Stimulated activated naive CD8-positive, alpha-beta T cell treated with anti-CD3 and anti-CD28 coated beads, Interleukin-15, Interleukin-2, amounts not matched to agents 100 U/mL and 50 U/mL, for 24 hours (primary cell): Measurements from ENCODE around the gene C18orf54.
"Not testable (repeated sequence)": the region's sequence is repeated elsewhere in the genome, so short reads cannot be mapped to it uniquely, and the experiment has no call there.

ENCODE experiments used
- ATAC-seq: fragments of 150-1000 bp; cut with Tn5 transposase; one replicate; pipeline ENCODE4 v1.10.0; 2021
- DNase-seq: peaks from one replicate; pipeline ENCODE4 v3.0.0; 2021

C18orf54 gene

DNA sequence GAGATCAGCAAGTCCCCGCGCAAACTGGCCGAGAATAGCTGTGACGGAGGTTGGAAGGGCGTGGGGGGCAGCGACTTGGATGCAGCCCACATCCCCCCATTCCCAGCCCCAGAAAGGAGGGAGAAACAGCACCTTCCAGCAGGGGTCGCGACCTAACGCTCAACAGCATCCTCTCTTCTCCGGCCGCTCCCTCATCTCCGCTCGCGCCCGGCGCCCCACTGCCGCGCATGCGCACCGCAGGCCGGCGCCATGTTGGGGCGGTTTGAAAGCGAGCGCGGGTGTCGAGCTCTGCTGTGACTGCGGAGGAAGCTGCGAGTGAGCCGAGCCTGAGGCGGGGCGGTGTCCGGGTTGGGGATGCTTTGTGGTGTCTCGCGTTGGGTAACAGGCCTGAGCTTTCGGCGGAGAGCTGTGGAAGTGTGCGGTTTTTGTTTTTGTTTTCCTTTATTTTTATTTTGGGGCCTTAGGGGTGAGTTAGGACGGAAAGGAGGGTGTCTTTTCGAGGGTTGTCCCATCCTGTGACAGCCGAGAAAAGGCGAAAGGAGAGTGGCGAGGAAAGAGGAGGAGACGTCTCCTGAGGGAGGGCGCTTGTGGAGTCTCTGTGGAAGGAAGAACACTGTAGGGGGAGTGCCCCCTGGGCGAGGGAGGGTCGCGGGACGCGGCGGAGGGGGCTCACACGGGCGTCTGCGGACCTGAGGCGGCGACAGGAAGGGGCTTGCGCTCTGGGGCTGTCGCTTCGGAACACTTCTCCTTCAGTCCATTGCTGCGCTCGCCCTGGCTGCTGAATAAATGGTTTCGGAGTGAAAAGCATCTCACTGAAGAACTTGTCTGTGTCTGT lies at the start of gene C18orf54, which contains the start of gene STARD6:
Gene C18orf54, plus strand, starts transcription at position 247 of the 835 bp plus-strand sequence. CDS start 2,667 bp downstream, outside the sequence.
Gene STARD6, minus strand, starts transcription at position 199 of the 835 bp plus-strand sequence. CDS start 3,285 bp downstream, outside the sequence.
- peak; percentile 89 for DNase-seq
- peak; percentile 96 for ATAC-seq

DNA sequence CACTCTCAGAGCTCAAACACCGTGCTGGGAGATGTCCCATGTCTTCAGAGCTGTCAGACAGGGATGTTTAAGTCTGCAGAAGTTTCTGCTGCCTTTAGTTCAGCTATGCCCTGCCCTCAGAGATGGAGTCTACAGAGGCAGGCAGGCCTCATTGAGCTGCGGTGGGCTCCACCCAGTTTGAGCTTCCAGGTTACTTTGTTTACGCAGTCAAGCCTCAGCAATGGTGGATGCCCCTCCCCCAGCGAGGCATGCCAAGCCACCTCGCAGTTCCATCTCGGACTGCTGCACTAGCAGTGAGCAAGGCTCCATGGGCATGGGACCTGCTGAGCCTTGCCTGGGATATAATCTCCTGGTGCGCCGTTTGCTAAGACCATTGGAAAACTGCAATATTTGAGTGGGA lies 48.1 kb upstream of the C18orf54 start:
- ATAC-seq: not testable (repeated sequence)

DNA sequence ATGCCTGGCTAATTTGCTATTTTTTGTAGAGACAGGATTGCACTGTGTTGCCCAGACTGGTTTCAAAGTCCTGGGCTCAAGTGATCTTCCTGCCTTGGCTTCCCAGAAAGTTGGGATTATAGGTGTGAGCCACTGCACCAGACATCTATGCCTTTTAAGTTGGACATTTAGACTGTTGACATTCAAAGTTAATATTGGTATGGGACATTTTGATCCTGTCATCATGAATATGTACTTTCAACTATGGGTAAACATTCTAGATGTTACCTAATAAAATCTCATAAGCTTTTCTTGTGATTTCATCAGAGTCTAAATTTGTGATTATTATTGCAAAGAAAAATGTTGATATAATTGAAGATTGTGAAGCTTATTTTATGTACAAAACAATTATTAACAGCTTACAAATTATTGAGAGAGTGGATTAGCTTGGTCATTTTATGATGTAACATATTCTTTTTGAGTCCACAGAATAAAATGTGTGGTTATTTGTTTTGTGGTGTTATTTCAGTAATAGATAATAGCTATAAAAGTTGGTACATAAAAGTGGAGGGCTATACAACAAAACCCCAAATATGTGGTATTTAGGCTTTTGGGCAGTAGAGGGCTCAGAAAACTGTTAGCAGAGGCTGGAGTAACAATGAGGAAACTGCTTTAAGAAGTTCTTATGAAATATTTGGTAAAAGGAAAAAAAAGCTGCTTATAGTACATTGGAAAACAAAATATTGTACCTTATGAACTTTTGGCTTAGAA lies 41.5 kb upstream of the C18orf54 start:
- DNase-seq: no peak
- no peak for ATAC-seq

More for the DNA sequence above, 48.1 kb upstream of the C18orf54 start:
- not testable (repeated sequence) for DNase-seq

DNA sequence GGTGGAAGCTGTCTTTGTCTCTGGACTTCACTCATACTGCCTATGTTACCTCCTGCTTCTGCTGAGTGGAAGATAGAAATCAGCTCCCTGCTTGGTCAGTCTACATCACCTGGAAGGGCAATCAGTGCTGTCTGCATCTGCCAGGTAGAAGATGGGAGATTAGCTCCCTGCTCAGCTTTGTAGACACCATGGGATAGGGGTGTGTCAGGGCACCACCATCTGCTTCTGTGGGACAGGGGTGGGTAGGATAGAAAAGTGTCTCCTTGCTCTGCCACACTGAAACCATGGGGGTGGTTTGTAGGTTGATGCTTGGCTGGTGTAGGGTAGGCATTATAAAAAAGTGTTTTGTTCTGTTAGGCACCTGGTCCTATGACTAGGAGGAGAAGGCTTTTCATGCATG lies 34.1 kb upstream of the C18orf54 start:
- DNase-seq (no peak), ATAC-seq (no peak)

DNA sequence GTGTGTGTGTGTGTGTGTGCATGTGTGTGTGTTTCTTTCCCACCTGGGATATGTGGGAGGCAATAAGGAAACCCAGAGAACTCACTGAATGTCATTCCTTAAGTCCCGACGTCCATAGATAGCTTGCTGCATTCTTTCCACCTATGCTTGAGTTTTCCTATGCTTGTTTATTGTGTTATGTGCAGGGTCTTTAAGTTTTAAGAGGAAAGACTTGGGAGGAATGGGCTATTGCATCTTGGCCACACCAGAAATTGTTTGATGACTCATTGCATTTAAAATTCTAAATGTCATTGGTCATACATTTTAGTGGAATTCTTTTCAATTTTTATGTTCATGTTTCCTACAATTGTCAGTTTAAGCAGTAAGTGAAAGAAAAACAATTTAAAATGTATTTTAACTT lies 33.7 kb upstream of the C18orf54 start:
- no peak for DNase-seq
- no peak for ATAC-seq

DNA sequence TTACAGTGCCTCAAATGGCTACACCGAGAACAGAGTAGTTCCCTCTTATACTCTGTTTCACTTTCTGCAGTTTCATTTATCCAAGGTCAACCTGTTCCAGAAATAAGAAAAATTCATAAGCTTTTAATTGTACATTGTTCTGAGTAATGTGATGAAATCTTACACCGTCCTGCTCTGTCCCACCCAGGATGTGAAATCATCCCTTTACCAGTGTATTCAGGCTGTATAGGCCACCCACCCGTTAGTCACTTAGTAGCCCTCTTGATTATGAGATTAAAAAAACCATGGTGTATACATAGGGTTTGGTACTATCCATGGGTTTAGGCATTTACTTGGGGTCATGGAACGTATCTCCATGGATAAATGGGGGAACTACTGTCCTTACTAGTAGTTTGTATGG lies 29.9 kb upstream of the C18orf54 start:
- ATAC-seq (no peak), DNase-seq (no peak)

DNA sequence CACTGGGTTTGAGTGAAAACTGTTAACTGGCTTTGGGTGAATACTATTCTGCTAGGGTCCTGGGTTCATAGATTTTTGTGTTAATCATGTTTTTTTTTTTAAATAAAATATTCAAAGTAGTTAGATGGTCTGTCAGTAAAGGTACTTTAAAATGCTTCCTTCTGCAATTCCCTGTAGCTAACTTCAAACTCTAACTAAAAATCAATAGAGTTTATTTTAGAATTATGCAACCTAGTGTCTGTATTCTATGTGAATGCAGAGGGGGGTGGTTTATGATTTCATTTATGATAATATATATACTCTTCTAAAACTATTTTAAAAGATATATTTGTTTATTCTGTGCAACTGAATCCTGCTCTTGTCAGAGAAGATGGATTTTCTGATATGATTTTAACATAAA lies 27.9 kb upstream of the C18orf54 start:
- DNase-seq (no peak), ATAC-seq (no peak)

DNA sequence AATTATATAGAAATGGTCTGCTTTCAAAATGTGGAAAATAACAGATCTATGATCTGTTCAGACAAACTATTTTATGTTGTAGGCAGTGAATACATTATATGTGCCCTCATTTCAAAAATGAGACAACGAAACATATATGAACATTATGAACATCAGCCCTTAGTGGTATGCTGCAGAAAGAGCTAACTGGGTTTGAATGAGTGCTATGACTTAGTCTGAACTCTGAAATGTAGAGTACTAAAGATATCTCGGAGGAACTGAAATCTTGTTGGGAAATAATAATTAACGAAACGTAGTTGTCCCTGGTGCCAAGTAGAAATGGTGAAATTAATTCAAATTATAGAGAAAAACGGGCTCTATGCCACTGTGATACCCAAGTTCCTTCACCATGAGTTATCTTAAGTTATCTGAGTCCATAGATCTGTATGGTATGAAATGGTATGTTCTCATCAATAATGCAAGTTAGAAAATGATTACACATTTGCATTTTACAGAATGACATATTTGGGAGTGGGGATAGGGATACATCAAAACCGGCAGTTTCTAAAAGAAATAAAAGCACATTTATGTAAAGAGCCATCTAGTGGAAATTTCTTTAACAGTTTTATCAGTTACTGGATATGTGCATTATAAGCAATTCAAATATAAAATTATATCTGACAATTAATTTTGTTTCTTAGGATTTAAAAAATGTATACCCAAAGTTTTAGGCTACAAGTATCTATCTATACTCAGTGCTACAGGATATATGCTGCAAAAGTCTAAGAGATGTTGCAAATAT lies 26.7 kb upstream of the C18orf54 start:
- no peak for DNase-seq
- ATAC-seq: no peak

DNA sequence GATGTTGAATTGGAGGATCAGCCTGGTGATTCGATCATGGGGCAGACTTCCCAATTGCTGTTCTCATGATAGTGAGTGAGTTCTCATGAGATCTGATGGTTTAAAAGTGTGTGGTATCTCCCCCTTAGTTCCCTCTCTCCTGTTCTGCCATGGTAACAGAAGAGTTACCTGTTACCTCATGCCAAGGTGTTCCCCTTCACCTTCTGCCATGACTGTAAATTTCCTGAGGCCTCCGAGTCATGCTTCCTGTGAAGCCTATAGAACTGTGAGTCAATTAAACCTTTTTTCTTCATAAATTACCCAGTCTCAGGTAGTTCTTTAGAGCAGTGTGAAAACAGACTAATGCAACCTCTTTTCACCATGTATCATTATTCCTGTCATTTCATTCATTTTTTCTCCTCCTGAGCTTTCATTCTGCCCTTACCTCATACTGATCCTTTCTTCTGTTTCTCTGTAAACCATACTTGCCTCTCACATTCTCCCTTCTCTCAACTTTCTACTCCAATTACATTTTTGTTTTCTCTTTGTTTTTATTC lies 22.0 kb upstream of the C18orf54 start:
- ATAC-seq (no peak), DNase-seq (no peak)

DNA sequence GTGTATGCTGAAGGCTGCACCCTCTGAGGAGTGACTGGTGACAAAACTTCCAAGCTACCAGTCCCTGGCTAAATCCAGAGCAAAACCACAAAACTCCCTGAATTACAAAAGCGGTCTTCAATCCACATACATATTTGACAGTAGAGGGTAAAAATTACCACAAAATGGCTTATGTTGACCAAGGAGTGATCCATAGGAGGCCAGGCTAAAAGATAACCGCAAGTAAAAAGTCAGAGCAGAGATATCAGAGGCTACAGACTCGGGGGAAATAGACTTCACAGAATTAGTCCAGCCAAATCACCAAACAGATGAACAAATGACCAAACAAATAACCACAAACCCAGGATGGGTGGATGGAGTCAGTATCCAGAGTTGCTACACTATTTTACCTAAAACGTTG lies 19.5 kb upstream of the C18orf54 start:
- ATAC-seq (no peak), DNase-seq (no peak)

DNA sequence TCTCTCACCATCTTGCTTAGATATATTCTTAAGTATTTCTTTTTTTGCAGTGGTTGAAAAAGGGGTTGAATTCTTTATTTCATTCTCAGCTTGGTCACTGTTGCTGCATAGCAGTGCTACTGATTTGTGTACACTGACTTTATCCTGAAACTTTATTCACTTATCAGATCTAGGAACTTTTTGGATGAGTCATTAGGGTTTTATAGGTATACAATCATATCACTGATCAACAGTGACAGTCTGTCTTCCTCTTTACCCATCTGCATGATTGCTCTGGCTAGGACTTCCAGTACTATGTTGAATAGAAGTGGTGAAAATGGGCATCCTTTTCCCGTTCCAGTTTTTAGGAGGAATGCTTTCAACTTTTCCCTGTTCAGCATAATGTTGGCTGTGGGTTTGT lies 6.5 kb upstream of the C18orf54 start:
- no peak for ATAC-seq
- DNase-seq: no peak

DNA sequence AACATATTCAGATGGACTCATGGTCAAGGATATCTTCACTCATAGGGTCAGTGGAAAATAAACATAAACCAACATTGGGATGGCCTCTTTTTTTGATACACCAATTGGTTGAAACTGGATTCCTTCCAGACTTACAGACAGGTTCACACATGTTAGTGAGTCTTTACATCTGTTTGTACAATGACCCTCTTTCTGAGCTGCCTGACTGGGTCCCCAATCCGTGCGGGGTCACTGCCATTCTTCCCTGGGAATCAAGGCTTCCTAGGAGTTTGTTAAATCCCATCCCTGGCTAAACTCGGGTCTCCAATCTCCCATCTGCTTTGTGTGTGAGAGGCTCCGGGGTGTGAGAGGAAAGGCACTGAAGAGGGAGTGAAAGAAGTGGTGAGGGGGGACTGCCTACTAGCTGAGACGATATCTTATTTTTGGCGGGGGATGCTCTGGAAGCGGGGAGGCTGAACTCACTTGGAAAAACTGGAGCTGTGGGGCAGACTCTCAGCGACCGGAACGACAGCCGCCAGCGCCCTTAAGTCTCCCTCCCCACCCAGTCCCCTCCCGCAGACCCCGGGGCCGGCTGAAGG lies 535 bp upstream of the C18orf54 start:
- DNase-seq (no peak), ATAC-seq (peak; percentile 58)

DNA sequence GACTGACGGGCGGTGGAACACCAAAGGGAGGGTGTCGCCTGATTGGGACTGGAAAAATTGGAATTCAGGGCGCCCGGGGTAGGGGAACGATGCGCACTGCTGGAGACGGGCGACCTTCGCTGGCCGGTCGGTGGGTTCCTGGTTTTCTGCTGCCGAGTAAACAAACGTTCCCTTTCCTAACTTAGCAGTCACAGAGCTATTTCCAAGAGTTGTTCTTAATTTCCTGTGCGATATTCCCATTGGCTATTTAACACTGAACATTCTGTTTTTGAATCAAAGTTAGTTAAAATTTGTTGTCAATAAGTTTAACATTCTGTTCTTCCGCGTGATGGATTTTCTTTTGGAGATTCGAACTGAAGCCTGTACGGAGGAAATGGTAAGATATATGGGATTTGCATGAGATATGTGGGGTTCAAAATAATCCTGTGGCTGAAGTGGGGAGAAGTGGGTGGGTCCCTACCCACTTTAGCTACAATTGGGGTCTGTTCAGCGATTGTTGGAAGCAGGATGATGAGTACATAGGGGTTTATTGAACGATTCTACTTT lies 862 bp downstream of the C18orf54 start:
- no peak for DNase-seq
- ATAC-seq: peak; percentile 4

DNA sequence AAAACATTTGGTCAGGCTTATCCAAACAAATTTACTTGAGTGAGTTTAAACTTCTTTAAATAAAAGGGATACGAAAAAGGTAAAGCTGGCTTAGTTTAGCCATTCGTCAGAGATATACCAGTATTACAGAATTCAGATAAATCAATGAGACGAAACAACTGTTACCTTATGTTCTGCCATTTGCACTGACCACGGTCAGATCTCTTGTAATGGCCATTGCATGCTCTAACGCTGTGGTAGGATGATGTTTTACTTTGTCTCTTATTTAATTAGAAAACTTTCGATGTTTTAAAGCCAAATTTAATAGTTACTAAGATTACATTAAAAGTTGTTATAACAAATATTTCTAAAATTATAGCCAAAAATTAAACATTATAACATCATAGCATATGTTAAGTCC lies 1.5 kb downstream of the C18orf54 start:
- no peak for ATAC-seq
- DNase-seq: no peak

DNA sequence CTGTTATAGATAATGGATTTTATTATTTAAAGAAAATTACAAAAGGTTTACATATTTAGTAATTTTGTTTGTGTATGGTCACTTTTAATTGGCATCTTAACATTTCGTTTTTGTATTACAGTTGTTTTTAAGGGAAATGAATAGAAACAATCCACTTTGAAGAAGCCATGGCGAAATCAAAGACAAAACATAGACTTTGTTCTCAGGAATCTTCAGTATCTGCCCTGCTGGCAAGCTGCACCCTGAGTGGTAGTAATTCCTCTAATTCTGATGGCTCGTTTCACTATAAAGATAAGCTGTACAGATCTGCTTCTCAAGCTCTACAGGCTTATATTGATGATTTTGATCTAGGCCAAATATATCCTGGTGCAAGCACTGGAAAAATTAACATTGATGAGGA lies 2.7 kb downstream of the C18orf54 start:
- no peak for ATAC-seq
- no peak for DNase-seq

DNA sequence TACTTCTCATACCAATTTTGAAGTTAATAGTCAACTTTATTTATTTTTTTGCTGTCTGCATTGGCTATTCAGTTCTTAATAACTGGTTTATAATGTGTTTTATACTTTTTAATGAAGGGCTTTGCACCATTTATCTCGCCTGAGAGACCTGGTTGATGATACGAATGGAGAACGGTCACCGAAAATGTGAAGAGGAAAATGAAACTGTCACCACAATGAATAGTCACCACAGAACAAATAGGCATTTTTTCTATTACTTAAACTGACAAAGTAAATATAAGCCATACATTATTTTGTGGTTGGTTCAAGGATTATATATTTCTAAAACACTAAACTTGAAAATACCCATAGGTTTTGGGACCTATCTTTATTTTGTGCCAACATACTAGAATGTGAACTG lies 20.4 kb downstream of the C18orf54 start:
- ATAC-seq: no peak
- DNase-seq: no peak

DNA sequence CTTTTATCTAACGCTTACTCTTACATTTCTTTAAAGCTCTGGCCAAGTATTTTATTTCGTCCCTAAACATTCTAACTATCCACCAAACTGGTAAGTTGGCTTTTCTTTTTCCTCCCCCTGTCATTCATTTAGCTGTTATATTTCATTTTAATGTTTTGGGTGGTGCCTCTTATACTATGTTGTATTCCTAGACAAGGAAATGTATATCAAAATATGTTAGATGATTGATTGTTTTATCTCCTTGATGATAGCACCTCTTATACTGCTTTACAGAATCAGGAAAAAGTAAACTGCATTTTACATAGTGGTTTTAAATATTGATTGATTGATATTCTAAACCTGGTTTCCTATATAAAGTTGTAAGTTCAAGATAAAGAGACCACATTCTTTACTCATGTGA lies 23.9 kb downstream of the C18orf54 start:
- ATAC-seq: no peak
- no peak for DNase-seq

DNA sequence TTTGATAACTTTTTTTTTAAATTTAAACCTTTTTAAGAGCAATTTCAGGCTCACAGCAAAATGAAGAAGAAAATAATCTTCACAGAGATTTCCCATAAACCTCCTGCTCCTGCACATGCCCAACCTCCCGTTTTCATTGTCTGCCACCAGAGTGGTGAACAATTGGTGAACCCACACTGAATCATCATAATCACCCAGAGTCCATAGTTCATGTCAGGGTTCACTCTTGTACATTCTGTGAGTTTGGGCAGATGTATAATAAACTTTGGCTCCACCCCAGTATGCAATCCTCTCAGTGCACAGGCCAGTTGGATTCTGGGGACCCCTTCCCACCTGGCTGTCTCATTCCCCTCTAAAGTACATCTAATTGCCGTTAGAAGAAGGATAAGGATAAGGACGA lies 24.4 kb downstream of the C18orf54 start:
- no peak for DNase-seq
- ATAC-seq: no peak

DNA sequence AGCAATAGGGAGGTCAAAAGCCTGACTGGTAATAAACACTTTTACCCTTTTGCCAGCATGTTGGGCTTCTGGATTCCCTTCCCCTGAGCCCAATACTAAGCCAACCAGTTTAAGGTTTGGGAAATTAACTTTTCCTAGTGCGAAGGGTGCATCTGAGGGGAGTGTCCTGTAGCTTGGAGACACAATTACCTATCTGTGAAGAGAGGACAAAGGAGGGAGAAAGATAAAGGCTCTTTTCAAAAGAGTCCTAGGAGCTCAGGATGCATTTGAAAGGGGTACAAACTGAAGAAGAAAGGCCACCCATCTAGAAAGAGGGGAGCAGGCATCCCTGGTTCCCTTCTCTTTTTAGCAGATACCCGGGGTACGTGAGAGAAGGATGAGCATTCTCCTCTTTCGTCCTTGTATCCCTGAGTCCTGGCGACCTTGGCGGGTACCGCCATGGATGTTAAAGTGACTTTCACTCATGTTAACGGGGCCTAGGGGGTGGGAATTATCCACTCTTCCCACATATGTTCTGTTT lies 25.1 kb downstream of the C18orf54 start:
- no peak for ATAC-seq

DNA sequence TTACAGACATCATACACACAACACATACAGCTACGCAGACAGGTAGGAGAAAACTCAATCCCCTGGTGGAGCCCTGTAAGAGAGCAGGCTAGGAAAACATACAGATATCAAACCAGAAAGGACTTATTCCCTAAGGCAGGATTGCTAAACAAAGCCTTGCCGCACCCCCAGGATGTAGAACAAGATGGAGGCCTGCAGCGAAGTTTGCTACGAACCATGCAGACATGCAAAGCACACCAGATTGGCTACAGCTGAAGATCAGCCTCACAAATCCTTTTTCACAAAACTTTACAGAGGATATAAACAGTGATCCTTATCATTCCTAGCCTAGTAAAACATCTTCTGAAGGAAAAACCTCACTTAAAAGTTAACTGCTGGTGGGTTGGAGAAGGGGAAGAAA lies 28.3 kb downstream of the C18orf54 start:
- no peak for ATAC-seq
- no peak for DNase-seq

More for the DNA sequence above, 25.1 kb downstream of the C18orf54 start:
- DNase-seq: no peak

DNA sequence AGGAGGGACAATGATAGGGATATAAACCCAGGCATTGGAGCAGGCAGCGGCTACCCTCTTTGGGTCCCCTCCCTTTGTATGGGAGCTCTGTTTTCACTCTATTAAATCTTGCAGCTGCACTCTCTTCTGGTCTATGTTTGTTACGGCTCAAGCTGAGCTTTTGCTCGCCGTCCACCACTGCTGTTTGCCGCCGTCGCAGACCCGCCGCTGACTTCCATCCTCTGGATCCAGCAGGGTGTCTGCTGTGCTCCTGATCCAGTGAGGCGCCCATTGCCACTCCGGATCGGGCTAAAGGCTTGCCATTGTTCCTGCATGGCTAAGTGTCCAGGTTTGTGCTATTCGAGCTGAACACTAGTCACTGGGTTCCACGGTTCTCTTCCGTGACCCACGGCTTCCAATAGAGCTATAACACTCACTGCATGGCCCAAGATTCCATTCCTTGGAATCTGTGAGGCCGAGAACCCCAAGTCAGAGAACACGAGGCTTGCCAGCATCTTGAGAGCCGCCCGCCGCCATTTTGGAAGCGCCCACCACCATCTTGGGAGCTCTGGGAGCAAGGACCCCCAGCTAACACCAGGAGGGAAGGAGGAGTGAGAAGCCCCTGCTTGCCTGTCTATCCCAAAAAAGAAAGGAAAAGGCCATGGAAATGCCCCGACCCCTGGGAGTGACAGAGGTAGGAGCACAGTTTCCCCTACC lies 29.2 kb downstream of the C18orf54 start:
- not testable (repeated sequence) for ATAC-seq, DNase-seq
